ENCODE data around the gene LSR.

DNA sequence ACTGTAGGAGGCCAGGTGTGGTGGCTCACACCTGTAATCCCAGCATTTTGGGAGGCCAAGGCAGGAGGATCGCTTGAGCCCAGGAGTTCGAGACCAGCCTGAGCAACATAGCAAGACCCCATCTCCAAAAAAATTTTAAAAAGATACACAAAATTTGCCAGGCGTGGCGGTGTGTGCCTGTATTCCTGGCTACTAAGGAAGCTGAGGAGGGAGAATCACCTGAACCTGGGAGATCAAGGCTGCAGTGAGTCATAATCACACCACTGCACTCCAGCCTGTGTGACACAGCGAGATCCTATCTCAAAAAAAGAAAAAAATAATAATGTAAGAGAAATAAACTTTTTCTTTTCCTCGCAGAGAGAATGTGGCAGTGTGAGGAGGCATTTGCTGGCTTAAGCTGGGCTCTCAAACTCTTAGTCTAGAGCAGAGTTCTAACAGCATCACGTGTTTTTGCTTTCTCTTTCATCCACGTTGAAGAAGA lies 41.4 kb upstream of the LSR start:
- TF ChIP-seq, protein P1, sequence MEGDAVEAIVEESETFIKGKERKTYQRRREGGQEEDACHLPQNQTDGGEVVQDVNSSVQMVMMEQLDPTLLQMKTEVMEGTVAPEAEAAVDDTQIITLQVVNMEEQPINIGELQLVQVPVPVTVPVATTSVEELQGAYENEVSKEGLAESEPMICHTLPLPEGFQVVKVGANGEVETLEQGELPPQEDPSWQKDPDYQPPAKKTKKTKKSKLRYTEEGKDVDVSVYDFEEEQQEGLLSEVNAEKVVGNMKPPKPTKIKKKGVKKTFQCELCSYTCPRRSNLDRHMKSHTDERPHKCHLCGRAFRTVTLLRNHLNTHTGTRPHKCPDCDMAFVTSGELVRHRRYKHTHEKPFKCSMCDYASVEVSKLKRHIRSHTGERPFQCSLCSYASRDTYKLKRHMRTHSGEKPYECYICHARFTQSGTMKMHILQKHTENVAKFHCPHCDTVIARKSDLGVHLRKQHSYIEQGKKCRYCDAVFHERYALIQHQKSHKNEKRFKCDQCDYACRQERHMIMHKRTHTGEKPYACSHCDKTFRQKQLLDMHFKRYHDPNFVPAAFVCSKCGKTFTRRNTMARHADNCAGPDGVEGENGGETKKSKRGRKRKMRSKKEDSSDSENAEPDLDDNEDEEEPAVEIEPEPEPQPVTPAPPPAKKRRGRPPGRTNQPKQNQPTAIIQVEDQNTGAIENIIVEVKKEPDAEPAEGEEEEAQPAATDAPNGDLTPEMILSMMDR (IDR thresholded peaks at IDR 0.05; ENCODE audit: low read length): no peak
- TF ChIP-seq EZH2 (IDR thresholded peaks at IDR 0.05; ENCODE audit: borderline replicate concordance, low read length): no peak
